Activated B cell treated with CpG ODN at 0.5 μM for 24 hours (primary cell): ENCODE results near the gene MYO5B. TPM values are rescaled to one million over a fixed set of nuclear protein-coding genes. Genes with fewer than 3 reads are reported as not detected.
"Not testable (repeated sequence)": the region's sequence is repeated elsewhere in the genome, so short reads cannot be mapped to it uniquely, and the experiment has no call there.

ENCODE experiments used
- ATAC-seq: fragments of 200-7000 bp; cut with Tn5 transposase; one replicate; pipeline ENCODE4 v1.10.0; 2021; ENCODE audit warnings: low read depth, mild to moderate bottlenecking, moderate library complexity
- CTCF ChIA-PET: fragments of 350-600 bp; sonication (Branson Sonifier 250); formaldehyde crosslinking; loops from one replicate; lab custom pipeline; 2021; ENCODE audit warnings: antibody characterized with exemption; lab: Charles Lee
- POLR2A ChIA-PET: fragments of 350-600 bp; sonication (Branson Sonifier 250); formaldehyde crosslinking; loops from one replicate; lab custom pipeline; 2021; ENCODE audit warnings: antibody characterized with exemption; lab: Charles Lee
- DNase-seq: peaks from one replicate; pipeline ENCODE4 v3.0.0; 2022
- H3K27ac Mint-ChIP-seq: one replicate; pipeline ENCODE4 v1.8.0; 2020; ENCODE audit warnings: mixed read lengths
- H3K27me3 Mint-ChIP-seq: one replicate; pipeline ENCODE4 v1.8.0; 2021; ENCODE audit warnings: mixed read lengths
- H3K36me3 Mint-ChIP-seq: one replicate; pipeline ENCODE4 v1.8.0; 2021; ENCODE audit warnings: low read depth, mixed read lengths
- H3K4me1 Mint-ChIP-seq: one replicate; pipeline ENCODE4 v1.8.0; 2021; ENCODE audit warnings: mixed read lengths
- H3K4me3 Mint-ChIP-seq: one replicate; pipeline ENCODE4 v1.8.0; 2020; ENCODE audit warnings: mild to moderate bottlenecking, mixed read lengths
- H3K9me3 Mint-ChIP-seq: one replicate; pipeline ENCODE4 v1.8.0; 2020; ENCODE audit warnings: mixed read lengths
- intact Hi-C: fragments of 100-400 bp; cut with micrococcal nuclease; formaldehyde crosslinking; loops from one replicate; pipeline ENCODE4 v1.15.1; 2024
- total RNA-seq: library from RNA; stranded (reverse); gene quantifications from 2 replicates; pipeline ENCODE4 v1.2.3, GENCODE V29; 2022
- TF ChIP-seq, protein P1 (sequence below): fragments of 200-600 bp; IDR thresholded peaks from one replicate; pipeline ENCODE4 v1.8.0; 2022; ENCODE audit warnings: antibody characterized with exemption, mild to moderate bottlenecking

MYO5B gene
- total RNA-seq, 1 donor from 2014 or later = 0.49 TPM

DNA sequence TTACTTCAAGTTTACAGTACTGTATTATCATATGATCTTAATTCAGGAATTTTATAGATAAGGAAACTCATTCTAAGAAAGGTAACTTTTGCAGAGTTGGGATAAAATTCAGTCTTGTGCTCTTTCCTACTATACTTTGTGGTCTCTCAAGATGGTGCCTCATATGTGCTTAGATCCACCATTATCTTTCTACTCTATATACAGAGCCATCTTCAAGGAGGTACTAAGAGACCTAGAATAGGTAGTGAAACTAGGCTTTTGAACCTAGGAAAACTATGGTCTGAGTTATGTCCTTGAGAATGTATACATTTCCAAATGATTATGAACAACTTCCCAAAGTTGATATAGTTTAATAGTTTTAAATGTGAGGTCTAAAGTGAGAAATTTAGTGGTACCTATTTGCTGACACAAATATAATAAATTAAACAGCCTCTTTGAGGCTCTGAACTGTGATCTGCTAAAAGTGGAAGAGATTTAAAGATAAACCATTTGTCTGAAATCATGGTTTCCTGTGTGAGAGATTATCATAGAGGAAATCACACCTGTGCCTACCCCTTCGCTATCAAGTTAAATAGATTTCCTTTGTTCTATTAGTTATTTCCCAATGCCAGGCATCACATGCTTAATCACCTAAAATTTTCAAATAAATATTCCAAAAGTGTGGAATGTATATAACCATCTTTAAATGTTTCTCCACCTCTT, 408.8 kb downstream of the MYO5B start:
- intact Hi-C loops = no loop called here
- Mint-ChIP-seq H3K4me3 (no peak overlapping the region), H3K27me3 (no peaks in the 10 kb centered on the region), H3K4me1 (peaks cover 3% of the 10 kb centered on the region), H3K36me3 (peaks cover 78% of the 10 kb centered on the region), H3K9me3 (no peaks in the 10 kb centered on the region), H3K27ac (no peak overlapping the region)
- TF ChIP-seq, protein P1, sequence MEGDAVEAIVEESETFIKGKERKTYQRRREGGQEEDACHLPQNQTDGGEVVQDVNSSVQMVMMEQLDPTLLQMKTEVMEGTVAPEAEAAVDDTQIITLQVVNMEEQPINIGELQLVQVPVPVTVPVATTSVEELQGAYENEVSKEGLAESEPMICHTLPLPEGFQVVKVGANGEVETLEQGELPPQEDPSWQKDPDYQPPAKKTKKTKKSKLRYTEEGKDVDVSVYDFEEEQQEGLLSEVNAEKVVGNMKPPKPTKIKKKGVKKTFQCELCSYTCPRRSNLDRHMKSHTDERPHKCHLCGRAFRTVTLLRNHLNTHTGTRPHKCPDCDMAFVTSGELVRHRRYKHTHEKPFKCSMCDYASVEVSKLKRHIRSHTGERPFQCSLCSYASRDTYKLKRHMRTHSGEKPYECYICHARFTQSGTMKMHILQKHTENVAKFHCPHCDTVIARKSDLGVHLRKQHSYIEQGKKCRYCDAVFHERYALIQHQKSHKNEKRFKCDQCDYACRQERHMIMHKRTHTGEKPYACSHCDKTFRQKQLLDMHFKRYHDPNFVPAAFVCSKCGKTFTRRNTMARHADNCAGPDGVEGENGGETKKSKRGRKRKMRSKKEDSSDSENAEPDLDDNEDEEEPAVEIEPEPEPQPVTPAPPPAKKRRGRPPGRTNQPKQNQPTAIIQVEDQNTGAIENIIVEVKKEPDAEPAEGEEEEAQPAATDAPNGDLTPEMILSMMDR = no peak
- ChIA-PET CTCF (no interaction called here), POLR2A (no interaction called here)
- ATAC-seq (no peak), DNase-seq (no peak)

DNA sequence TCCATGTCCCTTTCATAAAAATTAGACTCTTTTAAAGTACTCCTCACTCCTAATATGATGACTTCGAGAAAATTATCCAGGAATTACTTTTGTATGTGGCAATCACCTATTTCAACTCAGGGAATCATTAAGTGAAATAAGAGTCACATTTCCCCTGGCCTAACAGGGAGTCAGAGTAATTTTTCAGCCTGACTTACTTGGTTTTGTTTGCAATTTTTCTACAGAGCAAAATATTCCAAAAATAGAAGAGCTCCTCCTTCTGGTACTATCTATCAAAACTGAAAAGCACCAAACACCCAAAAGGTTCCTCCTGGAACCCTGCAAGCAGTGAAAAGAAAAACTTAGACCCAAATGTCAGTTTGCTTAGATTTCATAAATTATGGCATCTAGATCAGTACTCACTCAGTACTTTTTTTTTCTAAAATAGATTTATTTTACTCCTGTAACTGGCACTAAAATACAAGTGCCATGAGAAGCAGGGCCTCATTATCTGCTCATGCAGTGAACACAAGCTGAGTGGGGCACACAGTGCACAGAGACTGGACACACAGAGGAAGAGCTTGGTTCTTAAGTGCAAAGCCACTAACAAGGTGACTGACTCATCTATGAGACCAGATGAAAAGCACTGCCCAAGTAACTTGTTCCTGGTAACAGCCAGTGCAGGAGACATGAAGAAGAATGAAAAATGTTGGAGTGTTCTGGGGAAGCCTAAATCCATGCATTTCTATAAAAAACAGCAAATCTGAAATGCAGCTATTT, 410.3 kb downstream of the MYO5B start:
- no peaks in the 10 kb centered on the region for H3K27me3 Mint-ChIP-seq
- ChIA-PET CTCF (no interaction called here), POLR2A (no interaction called here)
- H3K9me3 Mint-ChIP-seq = no peaks in the 10 kb centered on the region
- DNase-seq (no peak), ATAC-seq (no peak)
- peaks cover 3% of the 10 kb centered on the region for H3K4me1 Mint-ChIP-seq
- peaks cover 77% of the 10 kb centered on the region for H3K36me3 Mint-ChIP-seq
- TF ChIP-seq, protein P1 = no peak
- no peak overlapping the region for H3K4me3 Mint-ChIP-seq
- no peak overlapping the region for H3K27ac Mint-ChIP-seq
- intact Hi-C loops = no loop called here

DNA sequence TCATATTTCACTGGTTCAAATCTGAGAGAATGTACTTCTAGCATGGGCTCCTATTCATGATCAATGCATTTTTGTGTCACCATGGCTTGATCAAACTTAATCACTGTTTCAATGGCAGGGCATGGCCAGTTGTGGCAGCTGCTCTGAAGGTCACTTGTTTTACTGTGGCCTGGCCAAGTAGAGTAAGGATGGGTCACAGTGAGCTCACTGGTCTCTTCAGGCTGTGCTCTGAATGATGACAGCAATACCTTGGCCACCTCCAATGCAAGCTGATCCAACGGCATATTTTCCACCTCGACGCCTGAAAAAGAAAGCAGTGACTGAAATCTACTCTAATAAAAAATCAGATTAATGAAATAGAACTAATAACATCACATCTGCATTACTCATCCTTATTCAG, 411.3 kb downstream of the MYO5B start:
- H3K36me3 Mint-ChIP-seq = peaks cover 74% of the 10 kb centered on the region
- POLR2A ChIA-PET, intact Hi-C loops, ATAC-seq, CTCF ChIA-PET, H3K4me3 Mint-ChIP-seq, DNase-seq, H3K9me3 Mint-ChIP-seq, H3K27ac Mint-ChIP-seq, H3K27me3 Mint-ChIP-seq, H3K4me1 Mint-ChIP-seq: not testable (repeated sequence)

DNA sequence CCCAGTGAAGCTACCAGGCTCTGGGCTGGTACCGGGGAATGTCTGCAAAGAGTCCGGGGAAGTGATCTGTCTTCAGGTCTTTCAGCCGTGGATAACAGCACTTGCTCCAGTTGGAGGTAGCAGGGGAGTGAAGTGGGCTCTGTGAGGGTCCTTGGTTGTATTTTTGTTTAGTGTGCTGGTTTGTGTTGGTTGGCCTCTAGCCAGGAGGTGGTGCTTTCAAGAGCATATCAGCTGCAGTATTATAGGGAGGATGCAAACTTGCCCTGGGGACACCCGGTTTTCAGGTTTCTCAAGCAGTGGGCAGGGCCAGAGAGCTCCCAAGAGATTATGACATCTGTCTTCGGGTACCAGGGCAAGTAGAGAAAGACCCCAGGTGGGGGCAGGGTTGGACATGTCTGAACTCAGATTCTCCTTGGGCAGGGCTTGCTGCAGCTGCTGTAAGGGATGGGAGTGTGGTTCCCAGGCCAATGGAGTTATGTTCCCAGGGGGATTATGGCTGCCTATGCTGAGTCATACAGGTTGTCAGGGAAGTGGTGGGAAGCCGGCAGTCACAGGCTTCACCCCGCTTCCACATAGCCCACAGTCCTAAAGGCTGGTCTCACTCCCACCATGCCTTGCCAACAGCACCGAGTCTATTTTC, 416.0 kb downstream of the MYO5B start:
- H3K27me3 Mint-ChIP-seq = no peaks in the 10 kb centered on the region
- no peak overlapping the region for H3K4me3 Mint-ChIP-seq
- TF ChIP-seq, protein P1 = no peak
- H3K4me1 Mint-ChIP-seq = no peaks in the 10 kb centered on the region
- CTCF ChIA-PET = no interaction called here
- POLR2A ChIA-PET = no interaction called here
- intact Hi-C loops = no loop called here
- H3K27ac Mint-ChIP-seq = no peak overlapping the region
- H3K9me3 Mint-ChIP-seq = peaks cover 21% of the 10 kb centered on the region
- ATAC-seq (no peak), DNase-seq (no peak)
- H3K36me3 Mint-ChIP-seq = peaks cover 50% of the 10 kb centered on the region

Other genes with a start within 250 kb of the MYO5B start
- gene CFAP53, start 71.3 kb upstream of the MYO5B start, total RNA-seq = 0.27 and 0.29 TPM in 2 replicates
- gene MBD1, start 86.4 kb upstream of the MYO5B start, total RNA-seq = 101 and 117 TPM in 2 replicates
- 126 and 134 TPM in 2 replicates for gene CXXC1, start 92.5 kb upstream of the MYO5B start, total RNA-seq
- 0.71 and 1.0 TPM in 2 replicates for gene SKA1, start 179.9 kb upstream of the MYO5B start, total RNA-seq